HG03469 (cell line): Measurements from ENCODE around the gene NBPF12.
"Not testable (repeated sequence)": the region's sequence is repeated elsewhere in the genome, so short reads cannot be mapped to it uniquely, and the experiment has no call there.

Source experiments
- ATAC-seq: cut with Tn5 transposase; IDR thresholded peaks from one replicate; pipeline ENCODE4 v1.9.1; 2021; ENCODE audit warnings: mild to moderate bottlenecking, moderate library complexity, moderate number of reproducible peaks; ENCODE audit not compliant: unreplicated experiment

NBPF12 gene

DNA sequence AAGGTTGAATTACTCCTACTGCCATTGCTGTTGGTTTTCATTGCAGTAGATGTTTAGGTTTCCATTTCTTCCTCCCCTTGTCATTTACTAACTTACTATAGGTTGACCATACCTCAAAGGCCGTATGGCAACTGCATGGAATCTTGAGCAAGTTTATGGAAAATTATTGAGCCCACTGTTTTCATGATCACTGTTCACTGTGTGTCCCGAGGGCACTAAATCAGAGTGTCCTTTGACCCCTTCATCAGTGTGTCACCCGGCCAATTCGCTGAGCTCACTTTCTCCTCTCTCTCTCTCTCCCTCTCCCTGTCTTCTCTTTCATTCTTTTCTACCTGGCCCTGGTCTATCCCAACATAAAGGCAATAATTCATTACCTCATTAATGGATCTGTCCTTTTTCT, 47.7 kb downstream of the NBPF12 start:
- ATAC-seq = not testable (repeated sequence)

DNA sequence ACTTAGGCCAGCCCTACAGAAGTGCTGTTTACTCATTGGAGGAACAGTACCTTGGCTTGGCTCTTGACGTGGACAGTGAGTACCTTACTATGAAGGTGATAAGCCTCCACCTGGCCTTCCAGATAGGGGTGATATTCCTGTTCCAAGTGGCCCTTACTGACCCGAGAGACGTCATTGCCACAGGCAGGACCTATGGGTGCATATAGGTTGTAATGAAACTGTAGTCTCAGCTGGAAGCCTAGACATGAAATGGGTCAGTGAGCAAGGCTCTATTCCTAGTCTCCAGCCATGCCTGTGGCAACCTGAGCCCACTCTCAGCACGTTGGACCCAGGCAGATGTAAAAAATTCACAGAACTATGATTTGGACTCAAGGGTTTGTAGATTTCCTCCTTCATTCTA, 48.3 kb downstream of the NBPF12 start:
- not testable (repeated sequence) for ATAC-seq

GRCh38 chr1:146987502-146987901, 49.4 kb downstream of the NBPF12 start:
- ATAC-seq = not testable (repeated sequence)

DNA sequence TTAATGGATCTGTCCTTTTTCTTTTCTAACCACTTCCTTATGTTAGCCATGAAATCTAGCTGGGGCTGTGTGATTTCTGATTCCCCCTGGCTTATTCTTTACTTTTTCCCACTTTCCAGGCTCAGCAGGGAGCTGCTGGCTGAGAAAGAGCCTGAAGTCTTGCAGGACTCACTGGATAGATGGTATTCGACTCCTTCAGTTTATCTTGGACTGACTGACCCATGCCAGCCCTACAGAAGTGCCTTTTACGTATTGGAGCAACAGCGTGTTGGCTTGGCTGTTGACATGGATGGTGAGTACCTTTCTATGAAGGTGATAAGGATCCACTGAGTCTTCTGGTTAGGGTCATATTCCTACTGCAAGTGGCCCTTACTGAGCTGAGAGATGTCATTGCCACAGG, 51.3 kb downstream of the NBPF12 start:
- ATAC-seq = not testable (repeated sequence)

- not testable (repeated sequence) for ATAC-seq
Observed at GRCh38 chr1:147008495-147008894, 70.4 kb downstream of the NBPF12 start.

- ATAC-seq = not testable (repeated sequence)
Observed at GRCh38 chr1:147026975-147027374, 88.9 kb downstream of the NBPF12 start.

DNA sequence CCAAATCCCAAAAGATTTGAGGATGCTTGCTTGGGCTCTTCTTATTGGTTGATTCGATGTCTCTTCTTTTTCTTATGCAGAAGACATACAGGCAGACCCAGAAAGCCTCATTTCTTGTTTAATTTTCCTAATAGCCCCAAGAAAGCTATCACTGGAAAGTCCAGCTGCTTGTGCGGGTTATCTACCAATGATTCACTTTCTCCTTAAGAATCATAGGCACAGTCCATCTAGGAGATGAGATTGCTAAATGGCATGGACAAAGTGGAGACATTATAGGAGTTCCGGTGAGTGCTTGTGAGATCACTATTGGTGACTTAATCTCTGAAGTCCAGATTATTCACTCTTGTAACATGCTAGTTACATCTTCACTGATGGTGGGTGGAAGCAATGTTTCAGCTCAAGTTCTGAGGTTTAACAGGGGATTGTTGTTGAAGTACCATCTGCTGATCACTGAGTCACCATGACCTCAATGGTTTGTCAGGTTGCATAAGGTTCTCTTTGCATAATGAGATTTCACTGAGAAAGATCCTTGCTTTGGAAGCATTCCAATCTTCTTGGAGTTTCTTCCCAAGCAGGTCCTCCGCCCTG, 92.0 kb downstream of the NBPF12 start:
- ATAC-seq = not testable (repeated sequence)

DNA sequence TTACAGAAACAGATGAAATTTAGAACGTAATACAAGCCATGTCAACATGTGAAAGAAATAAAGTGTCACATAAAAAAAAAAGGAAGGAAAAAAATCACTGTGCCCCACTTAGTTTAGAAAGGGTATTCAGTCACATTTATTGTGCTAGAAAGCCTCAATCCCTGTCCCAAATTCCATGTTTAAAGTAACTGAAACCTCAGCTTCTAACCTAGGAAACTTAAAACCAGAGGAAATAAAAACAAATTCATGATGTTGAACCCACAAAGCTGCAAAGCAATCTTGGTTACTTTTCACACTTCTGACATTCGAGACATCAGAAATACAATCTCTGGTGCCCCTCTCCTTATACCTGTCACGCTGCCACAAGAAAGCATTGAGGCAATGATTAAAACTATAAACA, 101.8 kb downstream of the NBPF12 start:
- ATAC-seq = no peak

DNA sequence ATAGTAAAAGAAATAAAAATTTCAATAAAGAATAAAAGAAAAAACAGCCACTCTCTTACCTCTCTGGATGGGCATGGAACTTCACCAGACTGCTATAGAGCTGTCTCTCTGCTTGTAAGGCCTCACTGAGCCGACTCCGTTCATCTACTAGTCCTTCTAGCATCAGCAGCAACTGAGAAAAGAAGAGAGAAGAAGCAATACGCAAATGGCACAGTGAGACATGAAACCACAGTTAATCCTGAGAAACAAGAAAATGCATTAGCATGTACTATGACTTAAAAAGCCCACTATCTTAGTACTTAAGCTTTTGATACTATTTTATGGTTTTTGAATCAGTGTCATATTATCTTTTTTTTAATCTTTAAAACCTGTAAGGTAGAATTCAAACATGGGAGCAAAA, 104.8 kb downstream of the NBPF12 start:
- ATAC-seq = not testable (repeated sequence)

DNA sequence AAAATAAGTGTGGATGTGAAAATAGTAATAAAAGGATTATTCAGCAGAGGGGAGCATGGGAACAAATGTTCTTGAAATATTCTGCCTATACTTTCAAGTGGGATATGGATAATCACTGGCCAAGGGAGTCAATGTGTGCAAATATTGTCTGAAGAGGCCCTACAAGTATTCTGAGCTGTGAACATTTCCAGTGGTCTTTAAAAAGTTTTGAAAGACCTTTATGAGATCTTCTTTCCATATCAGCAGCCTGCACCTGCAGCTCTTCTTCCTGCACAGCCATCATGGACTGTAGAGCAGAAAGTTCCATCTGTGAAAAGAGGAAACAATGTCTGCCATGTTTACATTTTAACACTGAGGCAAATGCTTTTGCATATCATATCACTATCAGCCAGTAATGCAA, 106.4 kb downstream of the NBPF12 start:
- not testable (repeated sequence) for ATAC-seq
